Endothelial cell of umbilical vein (primary cell): ENCODE data around the gene FAM83E. TPM values are rescaled to one million over a fixed set of nuclear protein-coding genes. Genes with fewer than 3 reads are reported as not detected.

Experiments
- BruUV-seq: library from RNA; stranded (reverse); fragments of 400-500 nt; replicated peaks from 2 replicates; lab custom pipeline; 2021; lab: Mats Ljungman, UMichigan
- CTCF ChIA-PET: fragments of 300-600, 350-600 bp; sonication (Branson Sonifier 250); formaldehyde crosslinking; loops from one replicate; lab custom pipeline; 2021; ENCODE audit warnings: antibody characterized with exemption, inconsistent platforms; lab: Charles Lee
- POLR2A ChIA-PET: fragments of 300-600, 350-600 bp; sonication (Branson Sonifier 250); formaldehyde crosslinking; loops from one replicate; lab custom pipeline; 2021; ENCODE audit warnings: antibody characterized with exemption, inconsistent platforms; lab: Charles Lee
- DNase-seq: peaks from one replicate; pipeline ENCODE4 v3.0.0-alpha.2; 2011; ENCODE audit warnings: low read depth, low spot score
- FAIRE-seq: peaks from 2 replicates; lab custom pipeline; 2011; peaks lifted over from hg19 to GRCh38; lab: Jason Lieb, UNC
- H2AFZ ChIP-seq: 2 replicates; pipeline ENCODE4 v1.6.0; 2012; ENCODE audit warnings: low read depth, low read length, control low read depth, inconsistent platforms
- H3K27ac ChIP-seq: 2 replicates; pipeline ENCODE4 v1.5.1; 2011; ENCODE audit warnings: low read depth, mild to moderate bottlenecking, control low read depth, low read length, moderate library complexity; ENCODE audit not compliant: insufficient read depth
- H3K27me3 ChIP-seq, 2 experiments: 2 replicates each; pipeline versions ENCODE4 v1.6.0 to v1.6.1; 2011; ENCODE audit warnings: low read length in 2 of 2, mixed read lengths in 1 of 2; ENCODE audit not compliant: control insufficient read depth in 2 of 2, insufficient read depth in 2 of 2
- H3K36me3 ChIP-seq, 2 experiments: 2 replicates in 1 of 2; 3 replicates in 1 of 2; pipeline ENCODE4 v1.5.1; 2011; ENCODE audit warnings: low read length in 2 of 2, mild to moderate bottlenecking in 1 of 2, moderate library complexity in 1 of 2; ENCODE audit not compliant: control insufficient read depth in 2 of 2, insufficient read depth in 2 of 2; ENCODE audit errors: extremely low read depth in 1 of 2
- H3K4me1 ChIP-seq: 3 replicates; pipeline ENCODE4 v1.5.1; 2011; ENCODE audit warnings: mild to moderate bottlenecking, low read length; ENCODE audit not compliant: control insufficient read depth, insufficient read depth; ENCODE audit errors: extremely low read depth
- H3K4me2 ChIP-seq: 2 replicates; pipeline ENCODE4 v1.6.1; 2011; ENCODE audit warnings: low read length, control low read depth, mixed read lengths; ENCODE audit not compliant: insufficient read depth
- H3K4me3 ChIP-seq, 3 experiments: fragments of 200-600 bp in 1 of 3; sonication (generic), shearing (Covaris generic) in 1 of 3; replicated peaks in 1 of 3; 2 replicates each; pipeline ENCODE4 v1.5.1; 2011 to 2016; ENCODE audit warnings: control low read depth in 3 of 3, low read length in 3 of 3, mild to moderate bottlenecking in 2 of 3, inconsistent platforms in 1 of 3, low read depth in 1 of 3, moderate library complexity in 1 of 3; ENCODE audit not compliant: insufficient read depth in 1 of 3
- H3K79me2 ChIP-seq: 2 replicates; pipeline ENCODE4 v1.6.0; 2012; ENCODE audit warnings: low read length, inconsistent platforms; ENCODE audit not compliant: control insufficient read depth, insufficient read depth
- H3K9ac ChIP-seq: replicated peaks from 2 replicates; pipeline ENCODE3; 2011; ENCODE audit warnings: low read length, control low read depth; ENCODE audit not compliant: insufficient read depth; ENCODE audit errors: extremely low read depth
- H3K9me1 ChIP-seq: replicated peaks from 3 replicates; pipeline ENCODE4 v1.6.0; 2011; ENCODE audit warnings: mild to moderate bottlenecking, low read length; ENCODE audit not compliant: control insufficient read depth, insufficient read depth; ENCODE audit errors: extremely low read depth
- H3K9me3 ChIP-seq: replicated peaks from 2 replicates; pipeline ENCODE4 v1.5.1; 2012; ENCODE audit warnings: low read length, inconsistent platforms; ENCODE audit not compliant: control insufficient read depth, insufficient read depth
- H4K20me1 ChIP-seq: replicated peaks from 2 replicates; pipeline ENCODE3; 2011; ENCODE audit warnings: mild to moderate bottlenecking, low read length; ENCODE audit not compliant: control insufficient read depth, insufficient read depth; ENCODE audit errors: extremely low read depth
- CTCF ChIP-seq, 2 donors: IDR thresholded peaks; 1 replicate in 1 of 2; 2 replicates in 1 of 2; pipeline ENCODE4 v1.5.1; 2011; ENCODE audit warnings: low read length in 2 of 2, mild to moderate bottlenecking in 2 of 2, moderate library complexity in 2 of 2, control low read depth in 1 of 2, inconsistent platforms in 1 of 2, low read depth in 1 of 2; ENCODE audit not compliant: insufficient read depth in 1 of 2; ENCODE audit errors: extremely low read depth in 1 of 2
- FOS ChIP-seq: IDR thresholded peaks from 2 replicates; pipeline ENCODE4 v1.6.1; 2011; ENCODE audit warnings: mild to moderate bottlenecking, low read length, moderate library complexity, borderline replicate concordance; ENCODE audit not compliant: insufficient read depth
- JUN ChIP-seq: IDR thresholded peaks from 2 replicates; pipeline ENCODE4 v1.6.1; 2011; ENCODE audit warnings: borderline replicate concordance, low read depth; ENCODE audit not compliant: insufficient read length, insufficient read depth
- POLR2AphosphoS5 ChIP-seq: IDR thresholded peaks from 2 replicates; pipeline ENCODE4 v1.6.1; 2012; ENCODE audit warnings: low read depth, mild to moderate bottlenecking, control low read depth, low read length, moderate library complexity; ENCODE audit not compliant: insufficient read depth
- dilution Hi-C: fragments of 300-500 bp; cut with MboI; formaldehyde crosslinking; loops from one replicate; pipeline ENCODE4 v1.15.0; 2019; ENCODE audit warnings: low sequenced_read_pairs; ENCODE audit not compliant: extremely low pct_ligation_motif_present
- intact Hi-C: fragments of 100-400 bp; cut with micrococcal nuclease; formaldehyde crosslinking; loops from one replicate; pipeline ENCODE4 v1.10.0; 2022
- polyA plus RNA-seq, 4 experiments: library from polyadenylated mRNA; depleted of rRNA in 3 of 4; stranded (reverse) in 3 of 4; unstranded in 1 of 4; fragments of >200 nt; gene quantifications; 2 replicates each; pipeline versions ENCODE4 v1.2.1 to v1.2.3, GENCODE V29; 2011 to 2012; ENCODE audit warnings: missing spikeins in 1 of 4
- total RNA-seq: library from RNA; stranded (reverse); gene quantifications from 2 replicates; pipeline ENCODE4 v1.2.3, GENCODE V29; 2021

FAM83E gene
- total and polyA plus RNA-seq, 2 donors (not counting 3 experiments of a cell fraction or from before 2014, with no cell fraction given): 0.04 to 1.7 TPM

DNA sequence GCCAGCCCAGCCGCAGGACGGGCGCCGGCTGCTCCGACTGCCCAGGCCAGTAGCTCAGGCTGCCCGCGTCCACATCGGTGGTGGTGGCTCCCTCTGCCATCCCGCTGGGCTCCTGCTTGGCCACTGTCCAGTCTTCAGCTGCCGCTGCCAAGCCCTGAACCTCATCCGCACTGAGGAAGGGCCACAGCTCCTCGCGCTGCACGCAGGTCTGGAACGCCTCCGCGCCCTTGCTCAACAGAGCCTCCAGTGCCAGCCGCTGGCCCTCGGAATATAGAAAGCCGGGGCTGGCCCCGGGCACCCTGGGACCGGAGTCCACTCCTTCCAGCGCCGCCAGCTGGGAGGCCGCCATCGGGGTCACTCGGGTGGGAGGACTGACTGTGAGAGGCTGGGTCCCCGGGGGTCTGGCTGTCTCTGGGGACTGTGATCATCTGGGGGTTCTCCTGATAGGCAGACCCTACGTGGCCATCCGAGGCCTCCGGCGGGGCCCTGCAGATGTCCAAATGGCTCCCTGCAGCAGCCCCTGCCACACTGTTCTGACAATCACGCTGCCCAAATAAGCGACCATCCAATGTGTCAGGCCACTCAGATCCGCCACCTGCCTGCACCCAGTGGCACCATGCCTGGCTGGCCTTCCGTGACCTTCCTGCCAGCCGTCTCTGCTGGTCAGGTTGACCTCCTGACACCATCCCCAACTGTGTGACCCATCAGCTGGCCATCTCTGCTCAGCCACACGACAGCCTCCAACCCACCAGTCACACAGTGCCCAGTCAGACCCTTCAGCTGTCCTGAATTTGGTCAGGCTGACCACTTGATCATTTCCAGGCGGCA is 1.6 kb downstream of the FAM83E start:
- POLR2A ChIA-PET: interaction anchor here (0.6 to 0.8 kb wide), 2 partner anchors 12 to 17 kb away, joined by 3 to 16 read pairs; no protein-coding TSS in a partner anchor
- Histone ChIP-seq H3K27me3 (no peaks in the 10 kb centered on the region), H3K79me2 (peaks cover 26% of the 10 kb centered on the region), H3K9me3 (no peaks in the 10 kb centered on the region), H3K36me3 (peaks cover 19 to 24% of the 10 kb centered on the region in 2 experiments), H3K4me1 (peaks cover 17% of the 10 kb centered on the region), H3K27ac (no peak overlapping the region), H4K20me1 (no peaks in the 10 kb centered on the region), H3K9ac (no peak overlapping the region), H3K4me3 (no peak overlapping the region), H3K4me2 (no peak overlapping the region), H2AFZ (no peak overlapping the region), H3K9me1 (no peaks in the 10 kb centered on the region)
- DNase-seq (no peak), FAIRE-seq (no peak)
- CTCF ChIA-PET: no interaction called here
- dilution Hi-C loops: no loop called here
- BruUV-seq: no TSS peak
- TF ChIP-seq CTCF (IDR thresholded peaks at IDR 0.05; ENCODE audit: extremely low read depth in 1 of 2, insufficient read depth in 1 of 2, low read depth in 1 of 2, low read length in 2 of 2): no peak
- TF ChIP-seq POLR2AphosphoS5: peak; percentile 37
- no peak for TF ChIP-seq JUN
- TF ChIP-seq FOS: no peak
- intact Hi-C loops: no loop called here
